Endothelial cell of umbilical vein (primary cell): ENCODE results near the gene LCP1. TPM values are rescaled to one million over a fixed set of nuclear protein-coding genes. Genes with fewer than 3 reads are reported as not detected.

Source experiments
- BruUV-seq: library from RNA; stranded (reverse); fragments of 400-500 nt; replicated peaks from 2 replicates; lab custom pipeline; 2021; lab: Mats Ljungman, UMichigan
- CTCF ChIA-PET: fragments of 300-600, 350-600 bp; sonication (Branson Sonifier 250); formaldehyde crosslinking; loops from one replicate; lab custom pipeline; 2021; ENCODE audit warnings: antibody characterized with exemption, inconsistent platforms; lab: Charles Lee
- POLR2A ChIA-PET: fragments of 300-600, 350-600 bp; sonication (Branson Sonifier 250); formaldehyde crosslinking; loops from one replicate; lab custom pipeline; 2021; ENCODE audit warnings: antibody characterized with exemption, inconsistent platforms; lab: Charles Lee
- DNase-seq: peaks from one replicate; pipeline ENCODE4 v3.0.0-alpha.2; 2011; ENCODE audit warnings: low read depth, low spot score
- FAIRE-seq: peaks from 2 replicates; lab custom pipeline; 2011; peaks lifted over from hg19 to GRCh38; lab: Jason Lieb, UNC
- H2AFZ ChIP-seq: 2 replicates; pipeline ENCODE4 v1.6.0; 2012; ENCODE audit warnings: low read depth, low read length, control low read depth, inconsistent platforms
- H3K27ac ChIP-seq: 2 replicates; pipeline ENCODE4 v1.5.1; 2011; ENCODE audit warnings: low read depth, mild to moderate bottlenecking, control low read depth, low read length, moderate library complexity; ENCODE audit not compliant: insufficient read depth
- H3K27me3 ChIP-seq, 2 experiments: 2 replicates each; pipeline versions ENCODE4 v1.6.0 to v1.6.1; 2011; ENCODE audit warnings: low read length in 2 of 2, mixed read lengths in 1 of 2; ENCODE audit not compliant: control insufficient read depth in 2 of 2, insufficient read depth in 2 of 2
- H3K36me3 ChIP-seq, 2 experiments: 2 replicates in 1 of 2; 3 replicates in 1 of 2; pipeline ENCODE4 v1.5.1; 2011; ENCODE audit warnings: low read length in 2 of 2, mild to moderate bottlenecking in 1 of 2, moderate library complexity in 1 of 2; ENCODE audit not compliant: control insufficient read depth in 2 of 2, insufficient read depth in 2 of 2; ENCODE audit errors: extremely low read depth in 1 of 2
- H3K4me1 ChIP-seq: 3 replicates; pipeline ENCODE4 v1.5.1; 2011; ENCODE audit warnings: mild to moderate bottlenecking, low read length; ENCODE audit not compliant: control insufficient read depth, insufficient read depth; ENCODE audit errors: extremely low read depth
- H3K4me2 ChIP-seq: 2 replicates; pipeline ENCODE4 v1.6.1; 2011; ENCODE audit warnings: low read length, control low read depth, mixed read lengths; ENCODE audit not compliant: insufficient read depth
- H3K4me3 ChIP-seq, 3 experiments: fragments of 200-600 bp in 1 of 3; sonication (generic), shearing (Covaris generic) in 1 of 3; replicated peaks in 1 of 3; 2 replicates each; pipeline ENCODE4 v1.5.1; 2011 to 2016; ENCODE audit warnings: control low read depth in 3 of 3, low read length in 3 of 3, mild to moderate bottlenecking in 2 of 3, inconsistent platforms in 1 of 3, low read depth in 1 of 3, moderate library complexity in 1 of 3; ENCODE audit not compliant: insufficient read depth in 1 of 3
- H3K79me2 ChIP-seq: 2 replicates; pipeline ENCODE4 v1.6.0; 2012; ENCODE audit warnings: low read length, inconsistent platforms; ENCODE audit not compliant: control insufficient read depth, insufficient read depth
- H3K9ac ChIP-seq: replicated peaks from 2 replicates; pipeline ENCODE3; 2011; ENCODE audit warnings: low read length, control low read depth; ENCODE audit not compliant: insufficient read depth; ENCODE audit errors: extremely low read depth
- H3K9me1 ChIP-seq: replicated peaks from 3 replicates; pipeline ENCODE4 v1.6.0; 2011; ENCODE audit warnings: mild to moderate bottlenecking, low read length; ENCODE audit not compliant: control insufficient read depth, insufficient read depth; ENCODE audit errors: extremely low read depth
- H3K9me3 ChIP-seq: replicated peaks from 2 replicates; pipeline ENCODE4 v1.5.1; 2012; ENCODE audit warnings: low read length, inconsistent platforms; ENCODE audit not compliant: control insufficient read depth, insufficient read depth
- H4K20me1 ChIP-seq: replicated peaks from 2 replicates; pipeline ENCODE3; 2011; ENCODE audit warnings: mild to moderate bottlenecking, low read length; ENCODE audit not compliant: control insufficient read depth, insufficient read depth; ENCODE audit errors: extremely low read depth
- EZH2 ChIP-seq: IDR thresholded peaks from 2 replicates; pipeline ENCODE4 v1.6.1; 2012; ENCODE audit warnings: borderline replicate concordance, low read depth, mild to moderate bottlenecking, moderate library complexity, low read length, inconsistent platforms; ENCODE audit not compliant: severe bottlenecking
- MYC ChIP-seq: IDR thresholded peaks from one replicate; pipeline ENCODE4 v1.6.1; 2011; ENCODE audit warnings: mild to moderate bottlenecking, low read depth, low read length
- POLR2A ChIP-seq: IDR thresholded peaks from 2 replicates; pipeline ENCODE4 v1.6.1; 2012; ENCODE audit warnings: low read depth, mild to moderate bottlenecking, control low read depth, low read length
- POLR2AphosphoS5 ChIP-seq: IDR thresholded peaks from 2 replicates; pipeline ENCODE4 v1.6.1; 2012; ENCODE audit warnings: low read depth, mild to moderate bottlenecking, control low read depth, low read length, moderate library complexity; ENCODE audit not compliant: insufficient read depth
- dilution Hi-C: fragments of 300-500 bp; cut with MboI; formaldehyde crosslinking; loops from one replicate; pipeline ENCODE4 v1.15.0; 2019; ENCODE audit warnings: low sequenced_read_pairs; ENCODE audit not compliant: extremely low pct_ligation_motif_present
- intact Hi-C: fragments of 100-400 bp; cut with micrococcal nuclease; formaldehyde crosslinking; loops from one replicate; pipeline ENCODE4 v1.10.0; 2022
- polyA plus RNA-seq, 4 experiments: library from polyadenylated mRNA; depleted of rRNA in 3 of 4; stranded (reverse) in 3 of 4; unstranded in 1 of 4; fragments of >200 nt; gene quantifications; 2 replicates each; pipeline versions ENCODE4 v1.2.1 to v1.2.3, GENCODE V29; 2011 to 2012; ENCODE audit warnings: missing spikeins in 1 of 4
- total RNA-seq: library from RNA; stranded (reverse); gene quantifications from 2 replicates; pipeline ENCODE4 v1.2.3, GENCODE V29; 2021
- TF ChIP-seq, protein P1 (sequence below): IDR thresholded peaks from 2 replicates; pipeline ENCODE4 v1.6.1; 2011; ENCODE audit not compliant: insufficient read depth, insufficient read length
- TF ChIP-seq, protein P2 (sequence below), 2 donors: IDR thresholded peaks; 1 replicate in 1 of 2; 2 replicates in 1 of 2; pipeline ENCODE4 v1.5.1; 2011; ENCODE audit warnings: low read length in 2 of 2, mild to moderate bottlenecking in 2 of 2, moderate library complexity in 2 of 2, control low read depth in 1 of 2, inconsistent platforms in 1 of 2, low read depth in 1 of 2; ENCODE audit not compliant: insufficient read depth in 1 of 2; ENCODE audit errors: extremely low read depth in 1 of 2

LCP1 gene
- total and polyA plus RNA-seq, 2 donors (not counting 3 experiments of a cell fraction or from before 2014, with no cell fraction given), result 0.18 to 0.38 TPM

DNA sequence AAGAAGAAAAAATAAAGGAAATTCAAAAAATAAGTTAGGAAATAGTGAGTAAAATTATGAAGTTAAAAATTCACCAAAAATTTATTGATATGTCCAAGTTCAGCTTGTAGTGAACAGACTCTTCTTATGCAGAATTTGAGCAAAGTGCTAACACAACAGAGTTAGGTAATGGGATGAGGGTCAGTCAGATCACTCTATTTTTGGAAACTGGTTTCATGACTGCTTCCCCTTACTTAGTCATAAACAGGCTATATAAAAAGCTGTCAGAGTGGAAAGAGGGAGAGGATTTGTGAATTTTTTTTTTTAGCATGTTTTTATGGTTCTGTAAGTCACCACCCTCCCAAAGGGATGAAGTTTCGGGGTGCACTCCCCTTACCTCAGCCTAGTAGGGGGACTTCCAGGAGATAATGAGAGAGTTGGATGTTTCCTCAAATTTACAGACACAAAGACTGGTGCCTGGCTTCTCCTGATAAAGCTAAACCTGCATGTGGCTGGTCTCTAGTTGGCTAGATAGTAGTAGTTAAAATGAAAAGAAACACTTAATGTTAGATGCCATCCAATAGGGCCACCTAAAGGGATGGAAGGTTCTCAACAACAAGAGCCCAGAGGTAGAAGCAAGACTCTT, 81.7 kb downstream of the LCP1 start:
- FAIRE-seq, result no peak
- H3K9me1 ChIP-seq, result no peaks in the 10 kb centered on the region
- CTCF ChIA-PET, result interaction anchor here (1.6 kb wide), 1 partner anchor 26 kb away, joined by 4 read pairs; no protein-coding TSS in a partner anchor

More for the DNA sequence above, 81.7 kb downstream of the LCP1 start:
- Histone ChIP-seq H3K4me1 (no peaks in the 10 kb centered on the region), H3K4me2 (no peak overlapping the region), H4K20me1 (no peaks in the 10 kb centered on the region), H3K79me2 (no peaks in the 10 kb centered on the region), H3K27me3 (peaks cover 5 to 9% of the 10 kb centered on the region in 2 experiments), H3K4me3 (no peak overlapping the region), H3K36me3 (no peaks in the 10 kb centered on the region), H3K9ac (no peak overlapping the region), H3K9me3 (no peaks in the 10 kb centered on the region), H3K27ac (no peak overlapping the region), H2AFZ (no peak overlapping the region)
- DNase-seq, result no peak
- intact Hi-C loops, result no loop called here
- dilution Hi-C loops, result no loop called here
- no TSS peak for BruUV-seq
- POLR2A ChIA-PET, result no interaction called here
- TF ChIP-seq EZH2 (no peak), POLR2AphosphoS5 (no peak), POLR2A (no peak), MYC (no peak)
- TF ChIP-seq, protein P1, sequence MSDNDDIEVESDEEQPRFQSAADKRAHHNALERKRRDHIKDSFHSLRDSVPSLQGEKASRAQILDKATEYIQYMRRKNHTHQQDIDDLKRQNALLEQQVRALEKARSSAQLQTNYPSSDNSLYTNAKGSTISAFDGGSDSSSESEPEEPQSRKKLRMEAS, result no peak
- TF ChIP-seq, protein P2, sequence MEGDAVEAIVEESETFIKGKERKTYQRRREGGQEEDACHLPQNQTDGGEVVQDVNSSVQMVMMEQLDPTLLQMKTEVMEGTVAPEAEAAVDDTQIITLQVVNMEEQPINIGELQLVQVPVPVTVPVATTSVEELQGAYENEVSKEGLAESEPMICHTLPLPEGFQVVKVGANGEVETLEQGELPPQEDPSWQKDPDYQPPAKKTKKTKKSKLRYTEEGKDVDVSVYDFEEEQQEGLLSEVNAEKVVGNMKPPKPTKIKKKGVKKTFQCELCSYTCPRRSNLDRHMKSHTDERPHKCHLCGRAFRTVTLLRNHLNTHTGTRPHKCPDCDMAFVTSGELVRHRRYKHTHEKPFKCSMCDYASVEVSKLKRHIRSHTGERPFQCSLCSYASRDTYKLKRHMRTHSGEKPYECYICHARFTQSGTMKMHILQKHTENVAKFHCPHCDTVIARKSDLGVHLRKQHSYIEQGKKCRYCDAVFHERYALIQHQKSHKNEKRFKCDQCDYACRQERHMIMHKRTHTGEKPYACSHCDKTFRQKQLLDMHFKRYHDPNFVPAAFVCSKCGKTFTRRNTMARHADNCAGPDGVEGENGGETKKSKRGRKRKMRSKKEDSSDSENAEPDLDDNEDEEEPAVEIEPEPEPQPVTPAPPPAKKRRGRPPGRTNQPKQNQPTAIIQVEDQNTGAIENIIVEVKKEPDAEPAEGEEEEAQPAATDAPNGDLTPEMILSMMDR (IDR thresholded peaks at IDR 0.05; ENCODE audit: extremely low read depth in 1 of 2, insufficient read depth in 1 of 2, low read depth in 1 of 2, low read length in 2 of 2), result no peak
